Endothelial cell of umbilical vein (primary cell): ENCODE data around the gene DSCAML1. TPM values are rescaled to one million over a fixed set of nuclear protein-coding genes. Genes with fewer than 3 reads are reported as not detected.

Source experiments
- BruUV-seq: library from RNA; stranded (reverse); fragments of 400-500 nt; replicated peaks from 2 replicates; lab custom pipeline; 2021; lab: Mats Ljungman, UMichigan
- CTCF ChIA-PET: fragments of 300-600, 350-600 bp; sonication (Branson Sonifier 250); formaldehyde crosslinking; loops from one replicate; lab custom pipeline; 2021; ENCODE audit warnings: antibody characterized with exemption, inconsistent platforms; lab: Charles Lee
- POLR2A ChIA-PET: fragments of 300-600, 350-600 bp; sonication (Branson Sonifier 250); formaldehyde crosslinking; loops from one replicate; lab custom pipeline; 2021; ENCODE audit warnings: antibody characterized with exemption, inconsistent platforms; lab: Charles Lee
- DNase-seq: peaks from one replicate; pipeline ENCODE4 v3.0.0-alpha.2; 2011; ENCODE audit warnings: low read depth, low spot score
- FAIRE-seq: peaks from 2 replicates; lab custom pipeline; 2011; peaks lifted over from hg19 to GRCh38; lab: Jason Lieb, UNC
- H2AFZ ChIP-seq: 2 replicates; pipeline ENCODE4 v1.6.0; 2012; ENCODE audit warnings: low read depth, low read length, control low read depth, inconsistent platforms
- H3K27ac ChIP-seq: 2 replicates; pipeline ENCODE4 v1.5.1; 2011; ENCODE audit warnings: low read depth, mild to moderate bottlenecking, control low read depth, low read length, moderate library complexity; ENCODE audit not compliant: insufficient read depth
- H3K27me3 ChIP-seq, 2 experiments: 2 replicates each; pipeline versions ENCODE4 v1.6.0 to v1.6.1; 2011; ENCODE audit warnings: low read length in 2 of 2, mixed read lengths in 1 of 2; ENCODE audit not compliant: control insufficient read depth in 2 of 2, insufficient read depth in 2 of 2
- H3K36me3 ChIP-seq, 2 experiments: 2 replicates in 1 of 2; 3 replicates in 1 of 2; pipeline ENCODE4 v1.5.1; 2011; ENCODE audit warnings: low read length in 2 of 2, mild to moderate bottlenecking in 1 of 2, moderate library complexity in 1 of 2; ENCODE audit not compliant: control insufficient read depth in 2 of 2, insufficient read depth in 2 of 2; ENCODE audit errors: extremely low read depth in 1 of 2
- H3K4me1 ChIP-seq: 3 replicates; pipeline ENCODE4 v1.5.1; 2011; ENCODE audit warnings: mild to moderate bottlenecking, low read length; ENCODE audit not compliant: control insufficient read depth, insufficient read depth; ENCODE audit errors: extremely low read depth
- H3K4me2 ChIP-seq: 2 replicates; pipeline ENCODE4 v1.6.1; 2011; ENCODE audit warnings: low read length, control low read depth, mixed read lengths; ENCODE audit not compliant: insufficient read depth
- H3K4me3 ChIP-seq, 3 experiments: fragments of 200-600 bp in 1 of 3; sonication (generic), shearing (Covaris generic) in 1 of 3; replicated peaks in 1 of 3; 2 replicates each; pipeline ENCODE4 v1.5.1; 2011 to 2016; ENCODE audit warnings: control low read depth in 3 of 3, low read length in 3 of 3, mild to moderate bottlenecking in 2 of 3, inconsistent platforms in 1 of 3, low read depth in 1 of 3, moderate library complexity in 1 of 3; ENCODE audit not compliant: insufficient read depth in 1 of 3
- H3K79me2 ChIP-seq: 2 replicates; pipeline ENCODE4 v1.6.0; 2012; ENCODE audit warnings: low read length, inconsistent platforms; ENCODE audit not compliant: control insufficient read depth, insufficient read depth
- H3K9ac ChIP-seq: replicated peaks from 2 replicates; pipeline ENCODE3; 2011; ENCODE audit warnings: low read length, control low read depth; ENCODE audit not compliant: insufficient read depth; ENCODE audit errors: extremely low read depth
- H3K9me1 ChIP-seq: replicated peaks from 3 replicates; pipeline ENCODE4 v1.6.0; 2011; ENCODE audit warnings: mild to moderate bottlenecking, low read length; ENCODE audit not compliant: control insufficient read depth, insufficient read depth; ENCODE audit errors: extremely low read depth
- H3K9me3 ChIP-seq: replicated peaks from 2 replicates; pipeline ENCODE4 v1.5.1; 2012; ENCODE audit warnings: low read length, inconsistent platforms; ENCODE audit not compliant: control insufficient read depth, insufficient read depth
- H4K20me1 ChIP-seq: replicated peaks from 2 replicates; pipeline ENCODE3; 2011; ENCODE audit warnings: mild to moderate bottlenecking, low read length; ENCODE audit not compliant: control insufficient read depth, insufficient read depth; ENCODE audit errors: extremely low read depth
- EZH2 ChIP-seq: IDR thresholded peaks from 2 replicates; pipeline ENCODE4 v1.6.1; 2012; ENCODE audit warnings: borderline replicate concordance, low read depth, mild to moderate bottlenecking, moderate library complexity, low read length, inconsistent platforms; ENCODE audit not compliant: severe bottlenecking
- FOS ChIP-seq: IDR thresholded peaks from 2 replicates; pipeline ENCODE4 v1.6.1; 2011; ENCODE audit warnings: mild to moderate bottlenecking, low read length, moderate library complexity, borderline replicate concordance; ENCODE audit not compliant: insufficient read depth
- GATA2 ChIP-seq: IDR thresholded peaks from 2 replicates; pipeline ENCODE4 v1.7.0; 2011; ENCODE audit warnings: low read depth, mild to moderate bottlenecking, moderate library complexity, mixed read lengths, low read length; ENCODE audit not compliant: insufficient read length, insufficient read depth
- JUN ChIP-seq: IDR thresholded peaks from 2 replicates; pipeline ENCODE4 v1.6.1; 2011; ENCODE audit warnings: borderline replicate concordance, low read depth; ENCODE audit not compliant: insufficient read length, insufficient read depth
- MYC ChIP-seq: IDR thresholded peaks from one replicate; pipeline ENCODE4 v1.6.1; 2011; ENCODE audit warnings: mild to moderate bottlenecking, low read depth, low read length
- POLR2A ChIP-seq: IDR thresholded peaks from 2 replicates; pipeline ENCODE4 v1.6.1; 2012; ENCODE audit warnings: low read depth, mild to moderate bottlenecking, control low read depth, low read length
- POLR2AphosphoS5 ChIP-seq: IDR thresholded peaks from 2 replicates; pipeline ENCODE4 v1.6.1; 2012; ENCODE audit warnings: low read depth, mild to moderate bottlenecking, control low read depth, low read length, moderate library complexity; ENCODE audit not compliant: insufficient read depth
- dilution Hi-C: fragments of 300-500 bp; cut with MboI; formaldehyde crosslinking; loops from one replicate; pipeline ENCODE4 v1.15.0; 2019; ENCODE audit warnings: low sequenced_read_pairs; ENCODE audit not compliant: extremely low pct_ligation_motif_present
- intact Hi-C: fragments of 100-400 bp; cut with micrococcal nuclease; formaldehyde crosslinking; loops from one replicate; pipeline ENCODE4 v1.10.0; 2022
- polyA plus RNA-seq, 4 experiments: library from polyadenylated mRNA; depleted of rRNA in 3 of 4; stranded (reverse) in 3 of 4; unstranded in 1 of 4; fragments of >200 nt; gene quantifications; 2 replicates each; pipeline versions ENCODE4 v1.2.1 to v1.2.3, GENCODE V29; 2011 to 2012; ENCODE audit warnings: missing spikeins in 1 of 4
- total RNA-seq: library from RNA; stranded (reverse); gene quantifications from 2 replicates; pipeline ENCODE4 v1.2.3, GENCODE V29; 2021
- TF ChIP-seq, protein P1 (sequence below), 2 donors: IDR thresholded peaks; 1 replicate in 1 of 2; 2 replicates in 1 of 2; pipeline ENCODE4 v1.5.1; 2011; ENCODE audit warnings: low read length in 2 of 2, mild to moderate bottlenecking in 2 of 2, moderate library complexity in 2 of 2, control low read depth in 1 of 2, inconsistent platforms in 1 of 2, low read depth in 1 of 2; ENCODE audit not compliant: insufficient read depth in 1 of 2; ENCODE audit errors: extremely low read depth in 1 of 2
- TF ChIP-seq, protein P2 (sequence below): IDR thresholded peaks from 2 replicates; pipeline ENCODE4 v1.6.1; 2011; ENCODE audit not compliant: insufficient read depth, insufficient read length

DSCAML1 gene
- total and polyA plus RNA-seq, 2 donors (not counting 3 experiments of a cell fraction or from before 2014, with no cell fraction given): not detected

DNA sequence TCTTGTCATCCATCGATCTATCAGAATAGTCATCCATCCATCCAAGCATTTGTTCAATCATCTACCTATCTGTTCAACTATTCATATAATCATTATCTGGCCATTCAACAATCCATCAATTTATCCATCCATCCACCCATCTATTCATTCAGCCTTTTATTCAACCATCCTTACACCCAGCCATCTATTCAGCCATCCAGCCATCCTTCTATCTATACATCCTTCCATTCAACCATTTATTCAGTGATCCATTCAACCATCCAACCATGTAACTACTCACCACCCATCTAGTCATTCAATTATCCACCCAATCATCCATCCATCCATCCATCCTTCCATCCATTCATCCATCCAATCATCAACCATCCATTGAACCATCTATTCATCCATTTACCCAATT, 362.5 kb downstream of the DSCAML1 start:
- FAIRE-seq: no peak
- Histone ChIP-seq H3K4me2 (no peak overlapping the region), H3K4me3 (no peak overlapping the region), H2AFZ (no peak overlapping the region), H4K20me1 (no peaks in the 10 kb centered on the region), H3K9me3 (no peaks in the 10 kb centered on the region), H3K9me1 (no peaks in the 10 kb centered on the region), H3K27me3 (no peaks in the 10 kb centered on the region), H3K27ac (no peak overlapping the region), H3K36me3 (no peaks in the 10 kb centered on the region), H3K9ac (no peak overlapping the region), H3K79me2 (no peaks in the 10 kb centered on the region), H3K4me1 (no peaks in the 10 kb centered on the region)
- intact Hi-C loops (no loop called here), dilution Hi-C loops (no loop called here)
- no TSS peak for BruUV-seq
- ChIA-PET POLR2A (no interaction called here), CTCF (no interaction called here)
- DNase-seq: no peak
- no peak for TF ChIP-seq POLR2AphosphoS5
- no peak for TF ChIP-seq JUN
- TF ChIP-seq, protein P1, sequence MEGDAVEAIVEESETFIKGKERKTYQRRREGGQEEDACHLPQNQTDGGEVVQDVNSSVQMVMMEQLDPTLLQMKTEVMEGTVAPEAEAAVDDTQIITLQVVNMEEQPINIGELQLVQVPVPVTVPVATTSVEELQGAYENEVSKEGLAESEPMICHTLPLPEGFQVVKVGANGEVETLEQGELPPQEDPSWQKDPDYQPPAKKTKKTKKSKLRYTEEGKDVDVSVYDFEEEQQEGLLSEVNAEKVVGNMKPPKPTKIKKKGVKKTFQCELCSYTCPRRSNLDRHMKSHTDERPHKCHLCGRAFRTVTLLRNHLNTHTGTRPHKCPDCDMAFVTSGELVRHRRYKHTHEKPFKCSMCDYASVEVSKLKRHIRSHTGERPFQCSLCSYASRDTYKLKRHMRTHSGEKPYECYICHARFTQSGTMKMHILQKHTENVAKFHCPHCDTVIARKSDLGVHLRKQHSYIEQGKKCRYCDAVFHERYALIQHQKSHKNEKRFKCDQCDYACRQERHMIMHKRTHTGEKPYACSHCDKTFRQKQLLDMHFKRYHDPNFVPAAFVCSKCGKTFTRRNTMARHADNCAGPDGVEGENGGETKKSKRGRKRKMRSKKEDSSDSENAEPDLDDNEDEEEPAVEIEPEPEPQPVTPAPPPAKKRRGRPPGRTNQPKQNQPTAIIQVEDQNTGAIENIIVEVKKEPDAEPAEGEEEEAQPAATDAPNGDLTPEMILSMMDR (IDR thresholded peaks at IDR 0.05; ENCODE audit: extremely low read depth in 1 of 2, insufficient read depth in 1 of 2, low read depth in 1 of 2, low read length in 2 of 2): no peak
- TF ChIP-seq FOS: no peak
- no peak for TF ChIP-seq EZH2
- TF ChIP-seq, protein P2, sequence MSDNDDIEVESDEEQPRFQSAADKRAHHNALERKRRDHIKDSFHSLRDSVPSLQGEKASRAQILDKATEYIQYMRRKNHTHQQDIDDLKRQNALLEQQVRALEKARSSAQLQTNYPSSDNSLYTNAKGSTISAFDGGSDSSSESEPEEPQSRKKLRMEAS: no peak
- TF ChIP-seq POLR2A: no peak
- no peak for TF ChIP-seq MYC
- TF ChIP-seq GATA2: no peak
